Tibial nerve (tissue), 4 donors: ENCODE results near the gene SPTBN4.

ENCODE experiments used
- CTCF ChIP-seq, 5 experiments: fragments of 200-600 bp in 3 of 5; fragments of 450-650 bp in 2 of 5; sonication (generic) in 3 of 5; IDR thresholded peaks; one replicate each; pipeline ENCODE4 v1.5.1; 2016 to 2019; ENCODE audit warnings: antibody characterized with exemption in 5 of 5, mild to moderate bottlenecking in 3 of 5, moderate library complexity in 2 of 5
- EP300 ChIP-seq, 2 donors: sonication (generic); formaldehyde crosslinking; IDR thresholded peaks; one replicate each; pipeline ENCODE4 v1.6.1; 2017; ENCODE audit warnings: antibody characterized with exemption in 2 of 2, mild to moderate bottlenecking in 1 of 2

GRCh38 chr19:40592170-40592569 is 125.4 kb downstream of the SPTBN4 start:
- no peak for TF ChIP-seq CTCF (IDR thresholded peaks at IDR 0.05)
- no peak for TF ChIP-seq EP300 (IDR thresholded peaks at IDR 0.05)
